NCI-H2107 (cell line): Measurements from ENCODE around the gene ITGB7.
"Not testable (repeated sequence)": the region's sequence is repeated elsewhere in the genome, so short reads cannot be mapped to it uniquely, and the experiment has no call there.

Experiments used
- DNase-seq: peaks from one replicate; lab custom pipeline; 2025; lab: John Stamatoyannopoulos, UW

Gene ITGB7

DNA sequence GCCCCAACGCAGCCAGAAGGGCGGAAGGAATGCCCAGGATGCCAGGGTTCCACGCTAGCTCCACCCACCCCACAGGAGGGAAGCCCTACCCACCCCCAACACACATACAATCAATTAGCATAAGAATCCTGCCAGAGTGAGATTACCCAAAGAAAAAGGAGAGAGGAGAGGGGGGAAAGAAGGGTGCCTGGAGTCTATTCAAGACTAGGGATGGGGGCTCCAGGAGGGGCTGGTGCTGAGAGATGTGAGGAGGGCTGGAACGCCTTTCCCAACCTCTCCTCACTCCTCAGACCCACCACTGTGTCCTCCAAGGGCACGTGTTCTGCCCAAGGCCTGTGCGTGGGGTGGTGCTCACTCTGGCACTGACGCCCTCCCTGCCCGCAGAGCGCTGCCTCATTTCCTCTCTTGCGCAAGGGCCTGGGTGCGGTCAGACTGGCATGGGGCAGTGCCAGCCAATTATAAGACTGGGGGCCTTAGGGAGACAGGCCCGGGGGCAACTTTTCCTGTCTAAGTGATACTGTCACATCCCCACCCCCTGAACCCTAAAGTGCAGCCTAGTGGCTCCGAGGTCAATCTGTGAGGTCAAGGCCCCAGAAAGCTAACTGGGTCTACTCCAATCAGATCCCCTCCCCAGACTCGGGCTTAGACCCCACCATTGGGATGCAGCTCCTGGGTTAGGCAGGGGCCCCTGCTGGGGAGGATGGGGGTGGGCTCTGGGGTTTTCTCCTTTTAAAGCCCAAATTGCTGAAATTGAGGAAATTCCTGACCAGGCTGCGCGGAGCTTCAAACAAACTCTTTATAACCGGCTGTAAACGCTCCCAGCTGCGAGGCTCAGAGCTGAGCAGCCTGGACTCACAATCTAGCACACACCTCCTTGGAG, 10.2 kb upstream of the ITGB7 start:
- no peak for DNase-seq

GRCh38 chr12:53215497-53215896, 8.4 kb upstream of the ITGB7 start:
- no peak for DNase-seq

GRCh38 chr12:53214687-53215455, 7.8 kb upstream of the ITGB7 start:
- no peak for DNase-seq

- no peak for DNase-seq
These were observed 7.2 kb upstream of the ITGB7 start for GRCh38 chr12:53214221-53214620.

DNA sequence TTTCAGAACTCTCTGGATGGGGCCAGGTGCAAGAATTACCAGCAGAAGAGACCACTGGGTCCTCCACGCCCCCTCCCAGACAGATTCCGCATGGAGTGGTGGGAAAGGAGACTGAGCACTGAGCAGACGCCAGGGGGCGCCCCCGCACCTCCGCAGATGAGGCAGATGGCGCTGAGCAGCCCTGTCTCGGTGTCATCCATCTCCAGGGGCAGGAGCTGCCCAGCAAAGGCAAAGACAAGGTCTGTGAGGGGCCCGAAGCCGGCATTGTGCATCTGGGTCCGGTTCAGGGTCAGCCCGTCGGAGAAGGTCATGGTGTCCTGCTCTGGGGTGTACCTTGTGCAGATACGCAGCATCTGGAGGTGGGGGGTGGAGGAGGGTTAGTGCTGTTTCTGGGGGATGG, 6.3 kb upstream of the ITGB7 start:
- peak; percentile 58 for DNase-seq

GRCh38 chr12:53212931-53213330, 5.9 kb upstream of the ITGB7 start:
- DNase-seq, result no peak

- DNase-seq, result no peak
These were observed 4.7 kb upstream of the ITGB7 start for GRCh38 chr12:53211476-53212381.

DNA sequence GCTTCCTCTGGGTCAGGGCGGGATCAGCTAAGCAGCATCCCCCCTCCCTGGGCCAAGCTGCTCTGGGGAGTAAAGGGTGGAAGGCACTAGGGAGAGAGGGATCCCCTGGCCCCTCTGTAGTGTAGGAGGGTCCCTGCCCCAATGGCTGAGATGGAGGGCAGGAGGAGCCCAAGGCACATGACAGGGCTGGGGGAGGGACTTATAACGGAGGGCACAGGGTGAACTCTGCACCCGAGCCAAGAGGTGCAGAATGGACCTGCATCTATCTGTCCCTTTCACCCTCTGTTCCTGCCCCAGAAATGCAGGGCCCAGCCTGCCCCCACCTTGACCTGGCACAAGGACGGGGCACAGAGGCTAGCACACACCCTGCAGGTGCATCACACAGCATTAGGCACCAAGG, 3.8 kb upstream of the ITGB7 start:
- DNase-seq, result no peak

GRCh38 chr12:53208877-53209463, 1.9 kb upstream of the ITGB7 start:
- DNase-seq, result no peak

GRCh38 chr12:53208435-53208834, 1.4 kb upstream of the ITGB7 start:
- no peak for DNase-seq

DNA sequence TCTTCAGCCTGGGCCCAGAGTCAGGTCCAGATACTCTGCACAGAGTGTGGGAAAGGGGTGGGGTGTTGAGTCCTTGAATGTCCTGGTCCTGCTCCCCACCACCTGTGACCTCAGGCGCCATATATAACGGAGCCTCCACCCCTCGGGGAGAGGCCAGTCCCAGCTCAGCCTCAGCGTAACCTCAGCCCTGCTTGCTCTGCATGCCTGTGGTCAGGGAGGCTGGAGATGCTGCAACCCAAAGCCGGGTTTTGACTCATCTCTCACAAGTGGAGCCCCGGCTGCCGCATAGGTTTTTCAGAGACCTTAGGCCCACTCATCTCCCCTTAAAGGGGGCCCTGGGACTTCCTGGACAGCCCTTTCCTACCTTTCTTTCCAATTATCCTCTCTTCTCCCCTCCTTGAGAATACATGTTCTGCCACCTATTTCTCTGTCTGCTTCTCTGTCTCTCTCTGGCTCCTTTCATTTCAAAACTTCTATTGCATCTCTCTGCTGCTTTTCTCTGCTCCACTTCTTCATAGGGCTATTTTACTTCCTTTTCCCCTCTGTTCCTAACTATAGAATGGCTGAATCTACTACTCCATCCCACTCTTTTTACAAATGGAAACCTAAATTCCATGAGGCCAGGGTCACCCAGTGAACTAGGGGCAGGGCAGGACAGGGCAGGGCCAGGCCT, 1.2 kb downstream of the ITGB7 start:
- DNase-seq, result no peak

- no peak for DNase-seq
These were observed 2.7 kb downstream of the ITGB7 start for GRCh38 chr12:53204351-53204750.

- not testable (repeated sequence) for DNase-seq
These were observed 4.7 kb downstream of the ITGB7 start for GRCh38 chr12:53202316-53202715.

GRCh38 chr12:53201639-53202038, 5.4 kb downstream of the ITGB7 start:
- no peak for DNase-seq

- no peak for DNase-seq
These were observed 5.9 kb downstream of the ITGB7 start for GRCh38 chr12:53201177-53201541.

DNA sequence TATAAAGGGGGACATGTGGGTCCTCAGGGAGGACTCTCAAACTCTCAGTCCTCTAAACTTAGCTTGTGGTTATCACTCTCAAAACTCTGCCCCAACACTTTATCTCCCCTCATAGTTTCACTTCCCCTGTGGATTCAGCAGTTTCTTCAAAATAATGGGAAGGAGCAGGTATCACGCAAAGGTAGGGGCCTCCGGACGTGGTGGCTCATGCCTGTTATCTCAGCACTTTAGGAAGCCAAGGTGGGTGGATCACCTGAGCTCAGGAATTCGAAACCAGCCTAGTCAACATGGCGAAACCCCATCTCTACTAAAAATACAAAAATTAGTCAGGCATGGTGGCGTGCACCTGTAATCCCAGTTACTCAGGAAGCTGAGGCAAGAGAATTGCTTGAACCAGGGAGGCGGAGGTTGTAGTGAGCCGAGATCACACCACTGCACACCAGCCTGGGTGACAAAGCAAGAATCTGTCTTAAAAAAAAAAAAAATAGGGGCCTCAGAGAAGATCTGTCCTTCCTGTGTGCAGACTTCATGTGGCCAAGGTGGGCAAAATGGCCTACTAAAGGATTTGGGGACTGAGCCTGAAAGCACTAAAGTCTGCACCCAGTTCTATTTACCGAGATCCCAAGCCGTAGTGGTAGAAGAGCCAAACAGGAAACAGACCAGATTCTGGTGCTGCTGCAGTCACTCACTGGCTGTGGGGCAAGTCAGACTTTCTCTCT, 6.4 kb downstream of the ITGB7 start:
- no peak for DNase-seq

DNA sequence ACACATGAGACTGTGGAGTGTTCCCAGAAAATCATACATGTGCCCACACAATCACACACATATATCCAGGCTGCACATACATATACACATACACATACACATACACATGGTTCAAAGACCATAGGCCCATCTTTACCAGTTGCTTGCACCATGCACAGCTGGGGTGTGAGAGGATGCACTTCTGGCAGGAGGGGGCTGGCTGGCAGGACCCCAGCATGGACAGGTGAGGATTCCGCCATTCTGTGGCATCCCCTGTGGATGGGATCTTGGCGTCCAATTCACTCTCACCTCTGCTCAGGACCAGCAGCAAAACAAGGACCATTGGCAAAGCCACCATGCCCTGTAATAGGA, 7.0 kb downstream of the ITGB7 start:
- no peak for DNase-seq

DNA sequence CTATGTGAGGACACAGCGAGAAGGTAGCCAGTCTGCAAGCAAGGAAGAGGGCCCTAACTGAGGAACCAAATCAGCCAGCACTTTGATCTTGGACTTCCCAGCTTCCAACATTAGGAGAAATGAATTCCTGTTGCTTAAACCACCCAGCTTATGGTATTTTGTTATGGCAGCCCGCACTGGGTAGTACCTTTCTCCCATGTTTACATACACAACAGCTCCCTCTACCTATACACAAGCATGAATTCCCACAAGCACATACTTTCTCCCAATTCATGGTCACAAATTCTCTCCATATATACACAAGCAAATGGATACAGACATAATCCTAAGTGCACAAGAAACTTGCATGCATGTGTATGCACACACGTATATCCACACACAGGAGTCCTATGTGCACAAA, 7.4 kb downstream of the ITGB7 start:
- no peak for DNase-seq

DNA sequence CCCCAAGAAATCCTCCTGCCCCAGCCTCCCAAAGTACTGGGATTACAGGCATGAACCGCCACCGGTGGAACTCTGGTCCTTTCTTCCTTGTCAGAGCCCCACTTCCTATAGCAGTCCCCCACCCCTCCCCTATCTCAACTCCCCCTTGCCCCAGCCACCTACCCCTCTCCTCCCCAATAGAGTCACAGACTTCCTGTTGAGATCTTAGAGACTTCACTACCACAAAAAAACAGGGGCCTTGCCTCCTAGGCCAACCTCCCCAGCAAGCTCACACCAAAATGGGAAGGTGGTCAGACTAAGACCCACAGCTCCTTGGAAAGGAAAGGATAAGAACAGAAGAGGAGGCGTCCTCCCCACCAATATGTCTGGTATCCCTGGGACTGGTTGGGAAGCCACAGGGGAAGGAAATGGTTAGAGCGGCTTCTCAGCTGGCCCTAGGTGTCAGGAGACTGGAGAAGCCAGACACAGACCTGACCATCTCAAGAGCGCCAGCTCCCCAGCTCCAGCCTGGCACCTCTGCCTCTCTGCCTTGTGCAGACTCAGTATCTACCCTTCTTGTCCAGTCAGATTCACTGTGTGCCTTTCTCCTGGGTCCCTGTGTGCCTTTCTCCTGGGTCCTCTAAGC, 8.5 kb downstream of the ITGB7 start:
- no peak for DNase-seq

DNA sequence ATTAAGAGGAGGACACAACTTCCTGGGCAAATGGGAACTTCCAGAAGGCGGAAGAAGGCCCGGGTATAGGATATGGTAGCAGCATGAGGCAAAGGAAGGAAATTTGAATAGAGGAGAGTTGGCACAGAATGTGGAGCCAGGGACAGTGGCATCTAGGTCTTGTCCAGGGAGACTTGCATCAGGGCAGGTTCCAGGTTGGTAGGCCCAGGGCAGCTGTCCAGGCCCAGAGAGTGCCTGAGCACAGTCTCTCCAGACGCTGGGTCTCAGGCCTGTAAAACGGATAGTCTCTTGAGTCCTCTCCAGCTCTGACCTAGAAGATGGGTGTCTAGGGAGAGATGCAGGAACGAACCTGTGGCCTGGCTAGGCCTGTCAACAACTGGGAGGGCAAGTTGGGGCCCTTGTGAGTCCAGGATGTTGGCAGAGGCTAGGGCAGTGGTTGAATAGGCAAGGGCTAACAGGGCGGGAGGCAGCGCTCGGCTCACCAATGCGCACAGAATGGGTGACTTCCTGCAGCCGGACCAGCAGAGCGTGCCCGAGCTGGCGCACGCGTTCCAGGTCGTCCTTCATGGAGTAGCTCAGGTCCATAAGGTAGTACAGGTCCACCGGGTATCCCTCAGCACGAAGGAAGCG, 9.9 kb downstream of the ITGB7 start:
- DNase-seq, result no peak
